Measurements from ENCODE around the gene EDIL3.

EDIL3 gene

DNA sequence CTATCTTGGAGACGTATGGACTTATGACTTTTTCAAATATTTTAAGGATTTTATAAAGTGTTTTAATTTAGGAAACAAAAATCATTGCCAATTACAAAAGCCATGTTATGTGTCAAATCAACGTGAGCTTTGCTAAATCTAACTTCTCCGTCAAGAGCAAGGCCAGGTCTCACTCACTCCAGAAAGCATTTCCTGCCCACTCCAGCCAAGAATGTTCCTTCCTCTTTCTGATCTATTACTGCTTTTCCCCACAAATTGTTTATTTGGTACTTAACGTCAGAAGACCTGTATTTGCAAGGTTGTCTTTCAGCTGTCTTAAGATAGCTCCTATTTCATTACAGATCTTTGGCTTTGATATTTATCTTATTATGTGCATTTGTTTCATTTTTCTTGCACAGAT, 470.5 kb downstream of the EDIL3 start:
- no peak for DNase-seq (ENCODE audit: low read depth in 2 of 2)

DNA sequence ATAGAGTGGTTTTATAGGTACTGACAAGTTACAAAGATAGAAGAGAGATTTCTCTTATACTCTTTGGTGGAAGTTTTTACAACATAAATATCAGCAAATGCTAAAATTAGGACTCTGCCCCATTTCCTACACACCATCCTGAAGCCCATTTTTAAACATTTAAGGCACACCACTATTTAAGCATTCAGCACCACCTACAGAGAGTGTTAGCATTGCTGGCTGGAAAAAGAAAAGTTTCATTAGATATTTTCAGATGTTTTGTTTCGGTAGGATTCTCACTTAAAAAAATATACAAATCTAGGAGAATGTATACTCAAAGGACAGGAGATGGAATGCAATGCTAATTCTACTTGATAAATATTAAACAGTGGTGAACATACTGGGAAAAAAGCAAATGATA, 471.1 kb downstream of the EDIL3 start:
- DNase-seq (ENCODE audit: low read depth in 2 of 2) = no peak

DNA sequence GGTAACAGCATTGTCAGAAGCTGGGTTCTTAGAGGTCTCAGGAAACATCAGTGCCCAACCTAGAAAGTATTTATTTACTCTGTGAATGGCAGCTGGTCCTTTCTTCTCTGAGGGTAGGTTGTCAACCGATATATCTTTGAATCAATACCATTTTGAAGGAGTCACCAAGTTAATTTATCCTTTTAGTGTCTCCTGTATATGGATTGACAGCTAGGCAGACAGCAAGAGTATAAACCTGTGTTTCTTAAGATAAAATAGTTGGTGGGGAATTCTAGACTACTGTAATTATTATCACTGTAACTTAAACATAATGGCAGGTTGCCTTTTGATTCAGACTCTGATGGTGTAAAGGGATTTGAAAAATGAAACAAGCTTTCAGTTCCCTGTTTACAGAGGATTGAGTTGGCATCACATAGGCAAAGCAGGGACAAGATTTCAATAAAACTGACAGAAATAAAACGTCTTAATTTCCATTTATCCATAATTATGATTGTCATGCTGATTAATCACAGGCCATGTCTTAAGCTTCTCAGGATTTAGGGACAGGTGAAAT, 473.2 kb downstream of the EDIL3 start:
- DNase-seq (ENCODE audit: low read depth in 2 of 2) = no peak

DNA sequence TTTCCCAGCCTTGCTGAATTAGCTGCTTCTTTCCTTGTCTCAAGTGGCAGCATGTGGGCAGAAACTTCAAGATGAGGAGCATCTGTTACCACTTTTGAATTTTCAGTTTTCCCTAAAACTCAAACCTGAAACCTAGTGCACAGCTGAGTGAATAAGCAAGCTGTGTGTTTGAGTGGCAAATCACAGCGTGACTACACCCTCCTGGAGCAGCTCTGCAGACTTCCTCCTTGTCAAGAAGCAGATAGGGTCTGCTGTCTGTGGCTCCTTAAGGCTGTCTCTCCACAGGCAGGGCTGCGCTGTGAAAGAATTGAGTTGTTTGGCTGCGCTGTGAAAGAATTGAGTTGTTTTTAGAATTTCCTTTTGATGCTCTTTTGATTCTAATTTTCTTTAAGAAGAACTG, 484.4 kb downstream of the EDIL3 start:
- DNase-seq (ENCODE audit: low read depth in 2 of 2) = no peak

DNA sequence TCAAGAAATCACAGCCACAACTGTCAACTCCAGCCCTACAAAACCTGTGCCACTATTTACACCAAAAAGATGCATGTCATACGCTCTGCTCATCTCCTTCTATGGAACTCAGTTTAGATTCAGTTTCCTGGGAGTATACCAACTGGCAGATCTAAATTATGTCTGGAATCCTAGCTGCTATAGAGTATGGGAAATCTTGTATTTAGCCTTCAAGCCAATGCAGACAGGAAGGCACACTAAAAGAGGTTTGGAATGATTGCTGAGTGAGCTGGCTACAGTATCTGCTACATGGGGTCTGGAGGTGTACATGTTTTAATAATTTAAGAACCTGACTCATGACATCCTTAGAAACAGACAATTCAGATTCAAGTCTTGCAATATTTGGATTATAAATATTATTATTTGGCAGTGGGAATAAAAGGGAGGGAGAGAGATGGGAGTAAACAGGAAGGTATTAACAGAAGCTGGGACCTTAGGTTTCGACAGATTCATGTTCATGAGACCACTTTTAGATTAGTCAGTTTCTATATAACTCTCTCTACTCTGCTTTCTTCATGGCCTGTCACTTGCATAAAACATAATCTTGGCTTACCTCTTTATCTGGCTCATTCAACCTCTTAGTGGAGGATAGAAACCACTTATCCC, 485.2 kb downstream of the EDIL3 start:
- peak; percentile 61 to 67 for DNase-seq (ENCODE audit: low read depth in 2 of 2)

GRCh38 chr5:83895860-83896259, 488.8 kb downstream of the EDIL3 start:
- no peak for DNase-seq (ENCODE audit: low read depth in 2 of 2)

- DNase-seq (ENCODE audit: low read depth in 2 of 2) = no peak
These were observed 493.4 kb downstream of the EDIL3 start for GRCh38 chr5:83891261-83891660.
